HL-60 (cell line): ENCODE data around the gene STAMBPL1.

Experiments used
- DNase-seq, 2 experiments: peaks; one replicate each; pipeline ENCODE4 v3.0.0-alpha.2; 2010 to 2020; ENCODE audit warnings: low read depth in 1 of 2, low spot score in 1 of 2
- H3K27ac ChIP-seq: fragments of 250-450 bp; sonication (Bioruptor Pico); replicated peaks from 2 replicates; pipeline ENCODE4 v1.5.1; 2020; ENCODE audit warnings: mild to moderate bottlenecking, moderate library complexity
- H3K27me3 ChIP-seq: fragments of 250-450 bp; sonication (Bioruptor Pico); 2 replicates; pipeline ENCODE4 v1.5.1; 2021; ENCODE audit warnings: mild to moderate bottlenecking, moderate library complexity; ENCODE audit not compliant: insufficient read depth, poor library complexity, severe bottlenecking
- H3K4me3 ChIP-seq: replicated peaks from 2 replicates; pipeline ENCODE4 v1.5.1; 2011; ENCODE audit warnings: mild to moderate bottlenecking, control low read depth, low read length; ENCODE audit not compliant: insufficient read depth
- CTCF ChIP-seq: IDR thresholded peaks from one replicate; pipeline ENCODE4 v1.5.1; 2011; ENCODE audit warnings: low read length, control low read depth, inconsistent platforms; ENCODE audit not compliant: insufficient read depth
- GABPA ChIP-seq: IDR thresholded peaks from 2 replicates; pipeline ENCODE4 v1.6.1; 2012; ENCODE audit warnings: low read depth
- POLR2AphosphoS5 ChIP-seq: IDR thresholded peaks from 2 replicates; pipeline ENCODE4 v1.6.1; 2012; ENCODE audit warnings: low read depth
- REST ChIP-seq: IDR thresholded peaks from 2 replicates; pipeline ENCODE4 v1.6.1; 2012; ENCODE audit warnings: low read depth; ENCODE audit not compliant: insufficient replicate concordance
- SPI1 ChIP-seq: IDR thresholded peaks from 2 replicates; pipeline ENCODE4 v1.6.1; 2012; ENCODE audit warnings: low read depth, mild to moderate bottlenecking, borderline replicate concordance

The STAMBPL1 gene

GRCh38 chr10:88903715-88904114 is 23.7 kb downstream of the STAMBPL1 start:
- no peak overlapping the region for H3K4me3 ChIP-seq
- H3K27ac ChIP-seq = no peak overlapping the region
- no peaks in the 10 kb centered on the region for H3K27me3 ChIP-seq
- no peak for DNase-seq
- TF ChIP-seq REST = no peak
- no peak for TF ChIP-seq CTCF
- TF ChIP-seq GABPA = no peak
- no peak for TF ChIP-seq POLR2AphosphoS5
- no peak for TF ChIP-seq SPI1

- DNase-seq = no peak
- Histone ChIP-seq H3K27me3 (no peaks in the 10 kb centered on the region), H3K27ac (no peak overlapping the region), H3K4me3 (no peak overlapping the region)
- TF ChIP-seq CTCF (no peak), SPI1 (no peak), REST (no peak)
Observed at GRCh38 chr10:88906921-88907320, 26.9 kb downstream of the STAMBPL1 start.

GRCh38 chr10:88908194-88908593 is 28.1 kb downstream of the STAMBPL1 start:
- Histone ChIP-seq H3K27ac (no peak overlapping the region), H3K27me3 (no peaks in the 10 kb centered on the region), H3K4me3 (no peak overlapping the region)
- DNase-seq = no peak
- TF ChIP-seq GABPA = no peak
- no peak for TF ChIP-seq CTCF
- no peak for TF ChIP-seq REST
- TF ChIP-seq SPI1 = no peak
- TF ChIP-seq POLR2AphosphoS5 = no peak
